Duodenal mucosa (tissue), 2 donors: Measurements from ENCODE around the gene SLC29A2.

Experiments used
- H3K27ac ChIP-seq: one replicate; pipeline ENCODE4 v1.7.0; 2013; ENCODE audit warnings: low read depth, low read length
- H3K27me3 ChIP-seq, 2 donors: one replicate each; pipeline ENCODE4 v1.7.0; 2013; ENCODE audit warnings: low read length in 2 of 2, control low read depth in 1 of 2; ENCODE audit not compliant: insufficient read depth in 2 of 2, control insufficient read depth in 1 of 2
- H3K36me3 ChIP-seq, 2 donors: one replicate each; pipeline ENCODE4 v1.7.0; 2013; ENCODE audit warnings: low read length in 2 of 2, control low read depth in 1 of 2; ENCODE audit not compliant: insufficient read depth in 2 of 2, control insufficient read depth in 1 of 2
- H3K4me1 ChIP-seq, 2 donors: one replicate each; pipeline ENCODE4 v1.7.0; 2013; ENCODE audit warnings: low read length in 2 of 2, control low read depth in 1 of 2; ENCODE audit not compliant: insufficient read depth in 2 of 2, control insufficient read depth in 1 of 2
- H3K4me3 ChIP-seq, 2 donors: one replicate each; pipeline ENCODE4 v1.7.0; 2013; ENCODE audit warnings: low read length in 2 of 2, low read depth in 1 of 2
- H3K9ac ChIP-seq, 2 donors: one replicate each; pipeline ENCODE4 v1.7.0; 2013; ENCODE audit warnings: low read length in 2 of 2, low read depth in 1 of 2
- H3K9me3 ChIP-seq, 2 donors: one replicate each; pipeline ENCODE4 v1.7.0; 2013; ENCODE audit warnings: low read length in 2 of 2, control low read depth in 1 of 2; ENCODE audit not compliant: control insufficient read depth in 1 of 2

SLC29A2 gene

GRCh38 chr11:66339162-66339675 lies 32.3 kb downstream of the SLC29A2 start:
- H3K27me3 ChIP-seq = no peaks in the 10 kb centered on the region
- H3K36me3 ChIP-seq = peaks cover 27 to 49% of the 10 kb centered on the region in 2 donors
- no peak overlapping the region for H3K4me3 ChIP-seq
- H3K9me3 ChIP-seq = no peaks in the 10 kb centered on the region
- H3K4me1 ChIP-seq = peaks cover 28 to 31% of the 10 kb centered on the region in 2 donors
- H3K27ac ChIP-seq = no peak overlapping the region
- no peak overlapping the region for H3K9ac ChIP-seq

GRCh38 chr11:66338276-66339161 lies 33.0 kb downstream of the SLC29A2 start:
- Histone ChIP-seq H3K4me3 (no peak overlapping the region), H3K27ac (no peak overlapping the region), H3K36me3 (peaks cover 25 to 51% of the 10 kb centered on the region in 2 donors), H3K4me1 (peaks cover 21 to 24% of the 10 kb centered on the region in 2 donors), H3K9ac (no peak overlapping the region), H3K27me3 (no peaks in the 10 kb centered on the region), H3K9me3 (no peaks in the 10 kb centered on the region)

- peak overlapping the region in 1 of 2 donors; percentile 57 for H3K9ac ChIP-seq
- peaks cover 19% of the 10 kb centered on the region in 2 donors for H3K4me1 ChIP-seq
- peak overlapping the region; percentile 59 for H3K27ac ChIP-seq
- H3K27me3 ChIP-seq = no peaks in the 10 kb centered on the region
- peak overlapping the region in 1 of 2 donors; percentile 82 for H3K4me3 ChIP-seq
- peaks cover 21 to 62% of the 10 kb centered on the region in 2 donors for H3K36me3 ChIP-seq
- H3K9me3 ChIP-seq = no peaks in the 10 kb centered on the region
Measured at GRCh38 chr11:66337103-66337899, 34.3 kb downstream of the SLC29A2 start.

- H3K36me3 ChIP-seq = peaks cover 17 to 55% of the 10 kb centered on the region in 2 donors
- H3K4me3 ChIP-seq = peak within 1 kb of the TSS; percentile 78 to 82
- H3K9ac ChIP-seq = peak within 1 kb of the TSS; percentile 57 to 75
- no peaks in the 10 kb centered on the region for H3K27me3 ChIP-seq
- H3K9me3 ChIP-seq = no peaks in the 10 kb centered on the region
- H3K4me1 ChIP-seq = peaks cover 19% of the 10 kb centered on the region in 2 donors
- peak within 1 kb of the TSS; percentile 59 for H3K27ac ChIP-seq
Measured at GRCh38 chr11:66336234-66337102, 35.1 kb downstream of the SLC29A2 start, which contains the start of gene RIN1. Gene RIN1, minus strand, starts transcription at chr11:66336434. Its CDS starts 32 bp downstream, at chr11:66336402.

- Histone ChIP-seq H3K9me3 (no peaks in the 10 kb centered on the region), H3K4me3 (peak overlapping the region; percentile 78 to 82), H3K27me3 (no peaks in the 10 kb centered on the region), H3K9ac (peak overlapping the region; percentile 57 to 75), H3K36me3 (peaks cover 10 to 47% of the 10 kb centered on the region in 2 donors), H3K4me1 (peaks cover 19% of the 10 kb centered on the region in 2 donors), H3K27ac (peak overlapping the region; percentile 49)
Measured at GRCh38 chr11:66335531-66336233, 35.9 kb downstream of the SLC29A2 start.

- Histone ChIP-seq H3K4me1 (peaks cover 19% of the 10 kb centered on the region in 2 donors), H3K36me3 (peaks cover 9 to 39% of the 10 kb centered on the region in 2 donors), H3K27ac (no peak overlapping the region), H3K4me3 (peak overlapping the region; percentile 78 to 82), H3K9ac (peak overlapping the region; percentile 57 to 75), H3K27me3 (no peaks in the 10 kb centered on the region), H3K9me3 (no peaks in the 10 kb centered on the region)
Measured at GRCh38 chr11:66334605-66335442, 36.7 kb downstream of the SLC29A2 start.

GRCh38 chr11:66333896-66334604 lies 37.5 kb downstream of the SLC29A2 start:
- Histone ChIP-seq H3K27ac (no peak overlapping the region), H3K9me3 (no peaks in the 10 kb centered on the region), H3K4me3 (no peak overlapping the region), H3K36me3 (peaks cover 4 to 31% of the 10 kb centered on the region in 2 donors), H3K9ac (no peak overlapping the region), H3K27me3 (no peaks in the 10 kb centered on the region), H3K4me1 (peaks cover 19% of the 10 kb centered on the region in 2 donors)

- no peaks in the 10 kb centered on the region for H3K27me3 ChIP-seq
- H3K36me3 ChIP-seq = peaks cover 0 to 24% of the 10 kb centered on the region in 2 donors
- no peak overlapping the region for H3K27ac ChIP-seq
- no peak overlapping the region for H3K4me3 ChIP-seq
- peaks cover 24% of the 10 kb centered on the region in 2 donors for H3K4me1 ChIP-seq
- H3K9me3 ChIP-seq = no peaks in the 10 kb centered on the region
- H3K9ac ChIP-seq = no peak overlapping the region
Measured at GRCh38 chr11:66333220-66333877, 38.2 kb downstream of the SLC29A2 start.
